Fibroblast of pulmonary artery (primary cell): ENCODE results near the gene SLC6A13.

Experiments used
- DNase-seq: peaks from one replicate; pipeline ENCODE4 v3.0.0-alpha.2; 2010; ENCODE audit warnings: low read depth
- H3K4me3 ChIP-seq: replicated peaks from 2 replicates; pipeline ENCODE4 v1.5.1; 2011; ENCODE audit warnings: low read depth, mild to moderate bottlenecking, control low read depth, low read length, moderate library complexity
- TF ChIP-seq, protein P1 (sequence below): IDR thresholded peaks from 2 replicates; pipeline ENCODE4 v1.5.1; 2011; ENCODE audit warnings: mild to moderate bottlenecking, control low read depth, low read length, inconsistent platforms; ENCODE audit errors: missing control alignments

SLC6A13 gene

DNA sequence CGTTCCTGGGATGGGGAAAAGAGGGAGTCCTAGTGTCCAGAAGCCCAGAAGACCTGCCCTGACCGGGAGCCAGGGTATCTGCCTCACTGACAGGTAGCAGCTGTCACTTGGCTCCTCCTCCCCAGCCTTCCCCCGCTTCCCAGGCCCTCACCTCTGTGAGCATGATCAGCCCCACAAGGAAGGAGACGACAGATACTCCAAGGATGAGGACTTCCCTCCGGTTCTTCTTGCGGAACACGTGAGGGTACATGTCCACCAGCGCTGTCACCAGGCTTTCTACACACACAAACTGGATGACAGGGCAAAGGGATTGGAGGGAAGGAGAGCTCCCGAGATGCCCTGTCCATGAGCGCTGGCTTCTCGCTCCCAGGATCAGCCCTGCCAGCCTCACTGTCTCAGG is 38.8 kb downstream of the SLC6A13 start:
- TF ChIP-seq, protein P1, sequence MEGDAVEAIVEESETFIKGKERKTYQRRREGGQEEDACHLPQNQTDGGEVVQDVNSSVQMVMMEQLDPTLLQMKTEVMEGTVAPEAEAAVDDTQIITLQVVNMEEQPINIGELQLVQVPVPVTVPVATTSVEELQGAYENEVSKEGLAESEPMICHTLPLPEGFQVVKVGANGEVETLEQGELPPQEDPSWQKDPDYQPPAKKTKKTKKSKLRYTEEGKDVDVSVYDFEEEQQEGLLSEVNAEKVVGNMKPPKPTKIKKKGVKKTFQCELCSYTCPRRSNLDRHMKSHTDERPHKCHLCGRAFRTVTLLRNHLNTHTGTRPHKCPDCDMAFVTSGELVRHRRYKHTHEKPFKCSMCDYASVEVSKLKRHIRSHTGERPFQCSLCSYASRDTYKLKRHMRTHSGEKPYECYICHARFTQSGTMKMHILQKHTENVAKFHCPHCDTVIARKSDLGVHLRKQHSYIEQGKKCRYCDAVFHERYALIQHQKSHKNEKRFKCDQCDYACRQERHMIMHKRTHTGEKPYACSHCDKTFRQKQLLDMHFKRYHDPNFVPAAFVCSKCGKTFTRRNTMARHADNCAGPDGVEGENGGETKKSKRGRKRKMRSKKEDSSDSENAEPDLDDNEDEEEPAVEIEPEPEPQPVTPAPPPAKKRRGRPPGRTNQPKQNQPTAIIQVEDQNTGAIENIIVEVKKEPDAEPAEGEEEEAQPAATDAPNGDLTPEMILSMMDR = no peak
- H3K4me3 ChIP-seq = no peak overlapping the region
- DNase-seq = no peak

DNA sequence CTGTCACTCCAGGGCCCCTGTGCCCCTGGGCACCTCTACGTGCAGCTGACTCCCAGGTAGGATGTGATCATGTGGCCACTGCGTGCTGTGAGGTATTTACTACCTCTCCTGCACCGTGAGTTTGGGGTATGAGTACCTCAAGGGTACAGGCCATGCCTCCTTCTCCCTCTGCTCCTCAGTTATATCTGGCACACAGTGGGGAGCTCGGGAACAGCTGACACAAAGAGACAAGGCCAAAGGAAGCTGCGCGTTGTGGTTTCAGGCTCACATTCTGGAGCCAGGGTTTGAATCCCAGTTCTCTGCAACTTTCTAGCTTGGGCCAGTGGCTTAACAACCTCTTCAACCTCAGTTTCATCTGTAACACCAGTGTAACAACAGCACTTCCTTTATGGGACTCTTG is 40.9 kb downstream of the SLC6A13 start:
- DNase-seq = no peak
- H3K4me3 ChIP-seq = no peak overlapping the region
- TF ChIP-seq, protein P1 = no peak

DNA sequence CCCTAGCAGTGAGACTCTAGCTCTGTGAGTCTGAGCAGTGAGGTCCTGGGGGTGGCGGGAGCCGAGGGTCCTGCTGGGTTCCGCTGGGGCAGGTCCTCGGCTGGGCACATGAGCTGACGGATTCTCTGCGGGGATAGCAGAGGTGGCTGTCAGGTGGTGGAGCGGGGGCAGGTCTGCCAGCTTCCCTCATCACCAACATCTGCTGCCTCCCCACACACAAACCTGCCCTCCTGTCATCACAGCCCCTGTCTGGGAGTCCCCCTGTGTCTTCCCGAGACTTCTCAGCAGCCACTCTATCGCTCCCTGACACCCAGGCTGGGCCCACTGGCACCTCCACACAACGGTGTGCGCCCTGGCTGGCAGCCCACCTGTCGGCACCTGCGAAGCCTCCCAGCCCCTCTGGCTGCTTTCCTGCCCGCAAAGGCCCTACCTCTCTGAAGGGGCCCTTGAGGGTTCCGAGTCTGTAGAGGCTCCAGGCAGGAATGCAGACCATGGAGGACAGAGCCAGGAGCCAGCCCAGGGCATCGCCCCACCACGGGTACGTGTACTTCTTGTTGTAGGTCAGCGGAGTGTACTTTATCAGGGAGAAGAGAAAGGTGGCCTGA is 41.6 kb downstream of the SLC6A13 start:
- TF ChIP-seq, protein P1 = no peak
- no peak overlapping the region for H3K4me3 ChIP-seq
- no peak for DNase-seq

DNA sequence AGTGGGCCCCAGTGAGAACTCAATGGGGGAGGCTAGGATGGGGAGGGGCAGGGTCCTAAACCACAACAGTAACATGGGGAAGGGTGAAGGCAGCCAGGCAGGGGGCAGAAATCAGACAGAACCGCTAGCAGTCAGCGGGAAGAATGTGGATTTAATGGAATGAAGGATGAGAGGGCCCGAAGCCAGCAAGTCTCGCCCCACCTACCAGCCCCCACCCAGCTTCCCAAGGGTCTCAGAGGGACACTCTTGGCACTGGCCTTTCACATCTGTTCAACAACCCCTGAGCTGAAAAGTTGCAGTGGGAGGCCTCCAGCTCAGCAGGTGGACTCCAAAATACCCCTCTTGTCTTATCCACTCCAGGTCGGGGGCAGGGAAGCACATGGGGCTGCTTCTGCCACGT is 42.1 kb downstream of the SLC6A13 start:
- H3K4me3 ChIP-seq = no peak overlapping the region
- TF ChIP-seq, protein P1 = no peak
- DNase-seq = no peak

DNA sequence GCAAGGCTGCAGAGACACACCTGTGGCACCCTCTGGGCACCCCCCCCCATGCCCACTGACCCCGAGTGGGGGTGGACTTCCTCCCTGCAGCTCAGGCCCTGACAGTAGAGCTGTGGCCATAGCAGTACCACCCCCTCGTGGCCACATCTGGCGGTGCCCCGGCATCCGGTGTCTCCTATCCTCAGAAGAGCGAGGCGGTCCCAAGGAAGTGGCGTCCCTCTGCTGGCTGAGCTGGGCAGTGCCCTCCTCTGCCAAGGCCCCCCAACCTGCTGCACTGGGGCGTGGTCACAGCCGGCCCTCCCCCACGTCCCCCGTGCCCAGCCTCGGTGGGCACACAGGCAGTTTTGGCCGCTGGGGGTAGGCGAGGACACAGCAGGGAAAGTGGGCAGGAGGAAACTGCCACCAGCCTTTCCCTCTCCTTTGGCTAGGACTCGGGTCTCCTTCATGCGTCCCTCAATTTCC is 42.7 kb downstream of the SLC6A13 start:
- TF ChIP-seq, protein P1 = peak; percentile 53
- peak; percentile 41 for DNase-seq
- H3K4me3 ChIP-seq = no peak overlapping the region

DNA sequence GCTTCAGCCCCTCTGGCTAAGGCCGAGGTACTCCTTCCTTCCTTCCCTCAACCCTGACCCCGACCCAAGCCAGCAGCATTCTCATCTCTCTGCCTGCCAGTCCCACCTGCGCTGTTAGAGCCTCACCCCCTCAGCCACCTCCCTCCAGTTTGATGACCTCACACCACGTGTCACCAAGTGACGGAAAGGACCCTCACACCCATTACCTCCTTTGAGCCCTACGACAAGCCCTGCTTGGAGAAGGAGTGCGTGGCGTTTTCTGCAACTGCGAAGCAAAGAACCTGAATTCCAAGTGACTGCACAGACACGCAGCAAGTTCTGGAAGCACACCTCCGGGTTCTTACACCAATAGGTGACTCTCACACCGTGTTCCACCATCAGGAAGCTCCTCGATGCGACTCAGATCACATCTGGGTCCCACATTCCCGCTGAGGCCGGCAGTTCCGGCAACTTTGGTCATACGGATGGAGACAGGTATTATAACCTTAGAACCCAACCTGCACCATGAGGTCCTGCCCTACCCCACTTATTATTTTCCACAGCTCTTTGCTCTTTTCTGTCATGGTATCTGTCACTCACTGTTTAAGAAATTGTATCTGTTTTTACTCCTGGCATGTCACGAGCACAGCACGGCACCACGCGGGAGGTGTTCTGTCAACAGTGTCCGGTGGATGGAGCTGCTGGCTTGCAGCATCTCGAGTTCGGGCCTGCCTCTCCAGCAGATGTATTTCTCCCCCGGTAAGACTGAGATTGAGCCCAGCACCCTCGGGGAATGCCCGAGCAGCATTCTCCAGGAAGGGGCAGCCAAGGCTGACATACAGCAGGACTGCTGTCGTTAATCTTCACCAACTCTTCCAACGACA is 43.7 kb downstream of the SLC6A13 start:
- H3K4me3 ChIP-seq = no peak overlapping the region
- TF ChIP-seq, protein P1 = no peak
- DNase-seq = no peak
